GM12892 (cell line): ENCODE results near the gene NEU3.
"Not testable (repeated sequence)": the region's sequence is repeated elsewhere in the genome, so short reads cannot be mapped to it uniquely, and the experiment has no call there.

Experiments used
- DNase-seq: peaks from one replicate; pipeline ENCODE4 v3.0.0; 2011; ENCODE audit not compliant: insufficient read length
- FAIRE-seq: peaks from 2 replicates; lab custom pipeline; 2011; peaks lifted over from hg19 to GRCh38; lab: Jason Lieb, UNC
- POLR2A ChIP-seq: IDR thresholded peaks from 2 replicates; pipeline ENCODE4 v1.6.1; 2011; ENCODE audit warnings: low read depth, low read length, control low read depth
- POLR2AphosphoS5 ChIP-seq: IDR thresholded peaks from 2 replicates; pipeline ENCODE4 v1.6.1; 2011; ENCODE audit warnings: low read depth, low read length, control low read depth
- TAF1 ChIP-seq: IDR thresholded peaks from 2 replicates; pipeline ENCODE4 v1.6.1; 2011; ENCODE audit warnings: low read depth, mild to moderate bottlenecking, control low read depth, low read length, borderline replicate concordance

Gene NEU3

DNA sequence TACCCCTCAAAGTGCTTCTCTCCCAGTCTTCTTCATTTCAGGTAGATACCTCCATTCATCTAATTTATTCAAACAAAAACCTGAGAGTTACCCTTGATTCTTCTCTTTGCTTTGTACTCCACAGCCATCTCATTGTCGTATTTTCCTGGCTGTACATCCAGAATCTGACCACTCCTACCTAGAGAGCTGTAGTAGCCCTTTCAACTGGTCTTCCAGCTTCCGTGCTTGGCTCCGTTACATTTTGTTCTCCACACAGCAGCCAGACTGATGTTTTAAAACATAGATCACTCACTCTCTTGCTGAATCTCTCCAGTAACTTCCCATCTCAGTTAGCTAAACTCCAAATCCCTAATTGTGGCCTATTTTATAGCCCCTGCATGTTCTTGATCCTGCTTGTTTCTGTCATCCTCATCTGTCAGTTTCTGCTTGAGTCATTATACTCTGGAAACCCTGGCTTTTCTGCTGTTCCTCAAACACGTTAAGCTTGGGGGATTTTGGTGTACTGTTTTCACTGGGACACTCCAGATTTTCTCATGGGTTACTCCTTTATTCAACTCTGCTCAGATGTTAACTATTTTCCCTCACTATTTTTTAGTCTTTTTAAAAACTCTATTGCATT lies 32.2 kb upstream of the NEU3 start:
- FAIRE-seq: no peak
- DNase-seq: no peak
- no peak for TF ChIP-seq TAF1
- TF ChIP-seq POLR2A: no peak
- TF ChIP-seq POLR2AphosphoS5: no peak

GRCh38 chr11:74957937-74958629 lies 30.6 kb upstream of the NEU3 start:
- DNase-seq (no peak), FAIRE-seq (no peak)
- TF ChIP-seq POLR2A (no peak), POLR2AphosphoS5 (no peak), TAF1 (no peak)

DNA sequence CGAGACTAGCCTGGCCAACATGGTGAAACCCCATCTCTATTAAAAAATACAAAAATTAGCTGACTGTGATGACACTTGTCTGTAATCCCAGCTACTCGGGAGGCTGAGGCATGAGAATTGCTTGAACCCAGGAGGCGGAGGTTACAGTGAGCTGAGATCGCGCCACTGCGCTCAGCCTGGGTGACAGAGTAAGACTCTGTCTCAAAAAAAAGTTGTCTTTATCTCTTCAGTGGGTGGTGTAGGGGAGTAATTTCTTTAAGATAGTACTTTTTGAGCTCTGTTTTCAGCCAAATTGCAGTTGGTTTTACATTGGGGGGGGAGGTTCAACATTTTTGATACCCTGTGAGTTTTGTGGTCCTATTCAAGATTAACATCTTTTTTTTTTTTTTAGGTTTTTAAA lies 28.6 kb upstream of the NEU3 start:
- FAIRE-seq, DNase-seq: not testable (repeated sequence)

DNA sequence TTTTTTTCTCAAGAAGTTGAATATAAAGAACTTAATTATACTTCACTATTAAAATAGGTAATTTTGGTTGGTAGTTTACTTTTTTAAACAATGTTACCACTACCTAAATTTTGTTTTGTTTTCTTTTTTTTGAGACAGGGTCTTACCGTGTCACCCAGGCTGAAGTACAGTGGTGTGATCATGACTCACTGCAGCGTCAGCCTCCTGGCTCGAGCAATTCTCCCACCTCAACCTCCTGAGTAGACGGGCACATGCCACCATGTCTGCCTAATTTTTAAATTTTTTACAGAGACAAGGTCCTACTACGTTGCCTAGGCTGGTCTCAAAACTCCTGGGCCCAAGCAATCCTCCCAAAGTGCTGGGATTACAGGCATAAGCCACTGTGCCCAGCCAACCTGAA lies 22.1 kb upstream of the NEU3 start:
- no peak for DNase-seq
- FAIRE-seq: no peak
- TF ChIP-seq POLR2A: no peak
- no peak for TF ChIP-seq POLR2AphosphoS5
- no peak for TF ChIP-seq TAF1

DNA sequence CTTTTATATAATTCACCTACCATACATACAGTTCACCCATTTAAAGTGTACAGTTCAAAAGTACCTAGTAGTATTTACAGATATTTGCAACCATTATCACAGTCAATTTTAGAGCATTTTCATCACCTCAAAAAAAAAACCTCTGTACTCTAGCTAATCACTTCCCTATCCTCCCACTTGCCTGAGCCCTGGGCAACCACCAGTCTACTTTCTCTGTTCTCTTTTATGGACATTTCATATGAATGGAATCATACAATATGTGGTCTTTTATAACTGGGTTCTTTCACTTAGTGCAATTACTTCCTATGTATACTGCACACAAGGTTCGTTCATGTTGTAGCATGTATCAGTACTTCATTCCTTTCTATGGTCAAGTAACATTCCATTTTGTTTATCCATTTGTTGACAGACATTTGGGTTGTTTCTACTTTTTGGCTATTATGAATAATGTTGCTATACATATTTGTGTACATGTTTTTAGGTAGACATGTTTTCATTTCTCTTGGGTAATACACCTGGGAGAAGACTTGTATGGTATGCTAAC lies 17.8 kb upstream of the NEU3 start:
- TF ChIP-seq TAF1: no peak
- no peak for TF ChIP-seq POLR2AphosphoS5
- TF ChIP-seq POLR2A: no peak
- FAIRE-seq (peak; percentile 82), DNase-seq (no peak)

- TF ChIP-seq POLR2AphosphoS5 (no peak), TAF1 (no peak), POLR2A (no peak)
- FAIRE-seq (no peak), DNase-seq (no peak)
Measured at GRCh38 chr11:74971424-74971823, 17.3 kb upstream of the NEU3 start.

DNA sequence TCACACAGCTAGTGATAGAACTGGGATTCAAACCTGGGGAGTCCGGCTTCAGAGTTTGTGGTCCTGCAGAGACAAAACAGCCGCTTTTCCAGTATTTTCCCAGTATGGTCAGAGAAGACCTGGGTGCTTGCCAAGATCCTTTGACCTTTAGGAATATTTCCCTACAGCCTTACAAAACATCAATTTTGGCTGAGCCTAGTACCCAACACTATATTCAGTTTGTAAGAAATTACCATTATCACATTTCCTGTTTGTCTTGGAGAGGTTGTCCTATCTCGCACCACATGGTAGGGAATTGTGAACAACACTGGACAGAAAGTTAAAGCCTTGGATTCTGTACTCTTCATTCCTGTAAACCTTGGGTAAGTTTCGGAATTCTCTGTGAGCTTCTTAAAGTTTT lies 10.7 kb upstream of the NEU3 start:
- no peak for DNase-seq
- TF ChIP-seq POLR2A (no peak), POLR2AphosphoS5 (no peak)
- FAIRE-seq: no peak

DNA sequence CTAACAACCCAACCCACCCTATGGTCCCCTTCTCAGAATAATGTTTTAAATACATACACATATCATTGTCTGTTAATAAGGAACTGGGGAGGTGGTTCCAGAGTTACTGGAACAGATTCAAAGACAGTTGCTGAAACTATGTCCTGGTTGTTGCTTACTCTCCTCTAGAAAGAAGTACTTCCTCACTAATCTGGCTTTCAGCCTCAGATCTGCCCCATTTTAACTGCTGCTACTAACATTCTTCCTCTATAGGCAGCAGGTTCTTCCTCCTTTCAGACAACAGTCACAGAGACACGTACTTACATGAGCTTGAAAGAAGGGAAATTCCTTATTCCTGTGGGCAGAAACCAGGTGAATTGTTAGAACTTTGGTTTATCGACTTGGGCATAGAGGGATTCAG lies 8.1 kb upstream of the NEU3 start:
- FAIRE-seq: no peak
- DNase-seq: no peak
- TF ChIP-seq POLR2A (no peak), TAF1 (no peak), POLR2AphosphoS5 (no peak)

- FAIRE-seq (peak; percentile 24), DNase-seq (no peak)
- TF ChIP-seq POLR2AphosphoS5: no peak
- 0 out of 2 replicates have a peak, but pooled peaks have one; percentile 6 for TF ChIP-seq POLR2A
Measured at GRCh38 chr11:74981888-74982287, 6.8 kb upstream of the NEU3 start.

GRCh38 chr11:74984070-74984469 lies 4.7 kb upstream of the NEU3 start:
- FAIRE-seq (no peak), DNase-seq (no peak)
- TF ChIP-seq TAF1: no peak
- no peak for TF ChIP-seq POLR2AphosphoS5
- TF ChIP-seq POLR2A: no peak

GRCh38 chr11:74984730-74985129 lies 4.0 kb upstream of the NEU3 start:
- FAIRE-seq: no peak
- no peak for DNase-seq
- TF ChIP-seq POLR2AphosphoS5 (no peak), TAF1 (no peak), POLR2A (no peak)

DNA sequence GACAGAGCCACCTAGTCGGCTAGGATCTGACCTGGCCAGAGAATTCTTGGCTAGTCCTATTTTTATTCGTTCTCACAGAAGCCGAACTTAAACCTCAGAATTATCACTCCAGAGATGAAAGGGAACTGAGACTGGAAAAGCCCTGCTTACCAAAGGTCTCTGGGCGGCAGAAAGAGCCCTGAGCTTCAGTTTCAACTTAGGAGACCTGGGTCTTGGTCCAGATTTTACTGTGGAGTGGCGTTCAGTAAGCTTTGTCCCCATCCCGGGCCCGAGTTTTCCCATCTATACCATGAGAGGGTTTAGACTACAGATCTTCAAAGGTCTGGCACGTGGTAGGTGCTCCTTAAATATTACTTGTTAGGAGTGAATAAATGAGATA lies 516 bp downstream of the NEU3 start:
- no peak for FAIRE-seq
- DNase-seq: no peak
- TF ChIP-seq POLR2AphosphoS5 (no peak), POLR2A (no peak), TAF1 (no peak)

- DNase-seq, FAIRE-seq: not testable (repeated sequence)
Measured at GRCh38 chr11:74990150-74990549, 1.4 kb downstream of the NEU3 start.
